GM12891 (cell line): ENCODE measurements around the gene RXFP4.
A peak's percentile ranks its signal among the peaks of the same experiment; 100 is the strongest.

Source experiments
- DNase-seq: peaks from one replicate; pipeline ENCODE4 v3.0.0; 2011; ENCODE audit warnings: low spot score; ENCODE audit not compliant: insufficient read length
- FAIRE-seq: peaks from 2 replicates; lab custom pipeline; 2011; peaks lifted over from hg19 to GRCh38; lab: Jason Lieb, UNC
- PAX5 ChIP-seq: IDR thresholded peaks from 2 replicates; pipeline ENCODE4 v1.6.1; 2011; ENCODE audit warnings: low read length, moderate library complexity, mild to moderate bottlenecking; ENCODE audit not compliant: insufficient read depth, severe bottlenecking
- POLR2A ChIP-seq: IDR thresholded peaks from 2 replicates; pipeline ENCODE4 v1.6.1; 2011; ENCODE audit warnings: low read depth, low read length, control low read depth
- POLR2AphosphoS5 ChIP-seq: IDR thresholded peaks from 2 replicates; pipeline ENCODE4 v1.6.1; 2011; ENCODE audit warnings: low read depth, low read length, control low read depth
- POU2F2 ChIP-seq: IDR thresholded peaks from 2 replicates; pipeline ENCODE4 v1.6.1; 2011; ENCODE audit warnings: low read depth, mild to moderate bottlenecking, control low read depth, low read length, moderate library complexity
- SPI1 ChIP-seq: IDR thresholded peaks from 2 replicates; pipeline ENCODE4 v1.6.1; 2011; ENCODE audit warnings: low read depth, low read length, control low read depth
- TAF1 ChIP-seq: IDR thresholded peaks from 2 replicates; pipeline ENCODE4 v1.6.1; 2011; ENCODE audit warnings: low read depth, low read length, control low read depth

Gene RXFP4

GRCh38 chr1:155909894-155910293 lies 31.5 kb upstream of the RXFP4 start:
- FAIRE-seq: no peak
- DNase-seq: no peak
- TF ChIP-seq SPI1 (no peak), PAX5 (no peak), TAF1 (no peak), POLR2AphosphoS5 (no peak), POLR2A (no peak), POU2F2 (no peak)

- DNase-seq (no peak), FAIRE-seq (peak; percentile 74)
- TF ChIP-seq SPI1: no peak
- TF ChIP-seq TAF1: no peak
- no peak for TF ChIP-seq POU2F2
- no peak for TF ChIP-seq POLR2AphosphoS5
- no peak for TF ChIP-seq POLR2A
- TF ChIP-seq PAX5: no peak
Observed at GRCh38 chr1:155910621-155911121, 30.8 kb upstream of the RXFP4 start.

GRCh38 chr1:155911156-155912055 lies 30.0 kb upstream of the RXFP4 start, which contains the start of gene RIT1:
Gene RIT1 (minus strand): TSS chr1:155911349. CDS start chr1:155910761, 588 bp downstream.
- TF ChIP-seq SPI1: no peak
- TF ChIP-seq POLR2A: peak; percentile 83
- TF ChIP-seq POLR2AphosphoS5: peak; percentile 88
- TF ChIP-seq TAF1: 0 out of 2 replicates have a peak, but pooled peaks have one; percentile 30
- no peak; the same call in 1 of the 2 replicates for TF ChIP-seq POU2F2
- peak; percentile 53 for TF ChIP-seq PAX5
- DNase-seq (peak; percentile 74), FAIRE-seq (peak; percentile 95)

- FAIRE-seq: no peak
Observed at GRCh38 chr1:155912056-155912536, 29.3 kb upstream of the RXFP4 start.

GRCh38 chr1:155913969-155914757 lies 27.3 kb upstream of the RXFP4 start:
- no peak for DNase-seq
- TF ChIP-seq PAX5 (no peak), POLR2AphosphoS5 (no peak), POLR2A (no peak), SPI1 (no peak), TAF1 (no peak), POU2F2 (no peak)
- no peak for FAIRE-seq

More at GRCh38 chr1:155912056-155912536, 29.3 kb upstream of the RXFP4 start:
- no peak for DNase-seq
- TF ChIP-seq POLR2A: no peak; the same call in 1 of the 2 replicates
- peak; percentile 54; the same call in 1 of the 2 replicates for TF ChIP-seq POLR2AphosphoS5
- TF ChIP-seq POU2F2: peak; percentile 10; the same call in 1 of the 2 replicates

GRCh38 chr1:155918660-155919059 lies 22.8 kb upstream of the RXFP4 start:
- FAIRE-seq: no peak
- TF ChIP-seq TAF1: no peak
- TF ChIP-seq POLR2AphosphoS5: no peak
- no peak for TF ChIP-seq POU2F2
- no peak for TF ChIP-seq PAX5
- TF ChIP-seq POLR2A: no peak
- TF ChIP-seq SPI1: no peak
- no peak for DNase-seq

GRCh38 chr1:155919801-155920200 lies 21.6 kb upstream of the RXFP4 start:
- TF ChIP-seq POU2F2 (no peak), POLR2A (peak; percentile 52), PAX5 (no peak), SPI1 (no peak), TAF1 (no peak), POLR2AphosphoS5 (peak; percentile 54; the same call in 1 of the 2 replicates)
- no peak for FAIRE-seq
- no peak for DNase-seq

GRCh38 chr1:155920717-155921116 lies 20.7 kb upstream of the RXFP4 start:
- FAIRE-seq (peak; percentile 40), DNase-seq (no peak)
- TF ChIP-seq SPI1 (no peak), POLR2A (no peak), POU2F2 (no peak), POLR2AphosphoS5 (no peak), PAX5 (no peak)
